Stimulated activated CD8-positive, alpha-beta memory T cell treated with anti-CD3 and anti-CD28 coated beads, Interleukin-7, amount 100 ng/mL, for 48 hours (primary cell): ENCODE data around the gene SNCB.

Source experiments
- DNase-seq, 2 donors: peaks; one replicate each; pipeline ENCODE4 v3.0.0-alpha.2; 2020; ENCODE audit warnings: low read depth in 1 of 2; ENCODE audit errors: extremely low read depth in 1 of 2

Gene SNCB

GRCh38 chr5:176644878-176645670 is 14.7 kb upstream of the SNCB start:
- DNase-seq = no peak

DNA sequence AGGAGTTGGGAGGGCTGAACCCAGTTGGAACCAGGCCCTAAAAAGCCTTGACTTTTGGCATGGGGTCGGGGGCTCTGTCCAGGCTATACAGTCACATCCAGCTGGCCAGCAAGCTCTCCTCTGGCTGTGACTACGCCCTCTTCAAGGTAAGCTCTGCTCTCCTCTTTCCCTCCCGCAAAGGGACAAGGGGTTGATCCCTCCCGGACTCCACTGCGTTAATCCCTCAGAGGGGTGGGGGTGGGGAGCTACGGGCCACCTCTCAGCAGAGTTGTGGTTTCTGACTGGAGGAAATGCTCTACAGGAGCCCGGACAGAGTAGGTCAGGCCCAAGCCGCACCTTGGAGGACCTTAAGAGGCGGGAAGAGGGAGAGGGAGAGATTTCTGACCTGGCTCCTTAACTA is 14.0 kb upstream of the SNCB start:
- DNase-seq = no peak

GRCh38 chr5:176643491-176644219 is 13.3 kb upstream of the SNCB start:
- DNase-seq = no peak

DNA sequence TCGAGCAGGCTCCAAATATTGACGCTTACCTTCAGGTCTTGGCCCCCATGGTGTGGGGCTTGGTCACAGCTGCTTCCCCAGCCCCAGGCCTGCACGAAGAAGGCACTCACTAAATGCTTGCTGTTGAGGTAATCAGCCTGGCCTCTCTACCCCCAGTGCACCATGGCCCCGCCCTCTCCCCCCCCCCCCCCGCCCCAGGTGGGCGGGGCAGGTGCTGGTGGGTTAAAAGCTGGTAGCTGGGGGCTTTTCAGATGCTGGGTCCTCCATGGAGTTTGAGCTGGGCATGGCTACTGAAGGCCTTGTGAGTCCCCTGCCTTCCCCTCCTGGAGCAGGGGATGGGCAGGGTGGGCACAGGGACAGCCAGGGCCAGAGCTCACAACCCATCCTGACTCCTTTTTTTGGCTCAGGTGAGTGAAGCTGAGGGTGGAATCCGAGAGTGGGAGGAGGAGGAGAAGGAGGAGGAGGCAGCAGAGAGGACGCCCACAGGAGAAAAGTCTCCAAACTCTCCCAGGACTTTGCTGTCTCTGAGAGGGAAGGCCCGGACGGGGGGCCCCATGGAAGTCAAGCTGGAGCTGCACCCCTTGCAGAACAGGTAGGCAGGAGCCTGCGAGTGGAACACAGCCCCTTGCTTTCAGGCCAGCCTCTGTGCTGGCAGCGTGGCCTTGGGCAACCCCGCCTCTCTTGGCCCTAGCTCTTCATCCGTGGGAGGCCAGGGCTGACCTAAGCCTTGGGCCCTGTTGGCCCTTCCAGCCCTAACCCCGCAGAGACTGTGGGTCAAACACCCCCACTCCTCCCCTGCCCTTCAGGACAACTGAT is 12.5 kb upstream of the SNCB start:
- no peak for DNase-seq

DNA sequence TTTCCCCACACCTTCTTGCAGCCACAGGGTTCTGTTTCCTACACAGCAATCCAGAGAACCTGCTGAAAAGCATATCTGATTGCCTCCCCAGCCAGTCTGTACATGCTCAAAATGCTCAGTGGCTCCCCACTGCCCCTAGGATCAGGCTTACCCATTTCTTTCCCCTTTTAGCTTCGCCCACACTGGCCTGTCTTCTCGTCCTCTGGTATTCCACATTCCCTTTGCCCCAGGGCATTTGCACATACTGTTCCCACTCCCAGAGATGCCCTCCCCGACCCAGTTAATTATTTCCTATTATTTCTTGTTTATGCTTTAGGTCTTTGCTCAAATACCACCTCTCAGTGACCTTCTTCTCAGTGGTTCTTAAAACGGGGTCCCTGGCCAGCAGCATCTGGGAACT is 10.3 kb upstream of the SNCB start:
- no peak for DNase-seq

DNA sequence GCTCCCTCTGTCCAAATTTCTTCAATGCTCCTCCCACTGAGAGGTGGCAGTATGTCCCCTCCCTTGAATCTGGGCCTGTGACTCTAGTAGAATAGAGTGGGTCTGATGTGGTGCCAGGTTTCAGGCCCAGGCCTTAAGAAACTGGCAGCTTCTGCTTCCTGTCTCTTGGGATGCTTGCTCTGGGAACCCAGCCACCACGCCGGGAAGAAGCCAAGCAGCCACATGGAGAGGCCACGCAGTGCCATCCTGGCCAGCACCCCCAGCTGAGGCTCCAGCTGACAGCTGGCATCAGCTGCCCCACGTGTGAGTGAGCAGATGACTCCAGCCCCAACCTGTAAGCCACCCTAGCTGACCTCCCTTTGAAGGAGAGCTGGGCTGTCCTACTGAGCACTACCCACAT is 9.6 kb upstream of the SNCB start:
- DNase-seq = no peak

- DNase-seq = no peak
Measured at GRCh38 chr5:176639208-176639607, 8.9 kb upstream of the SNCB start.

DNA sequence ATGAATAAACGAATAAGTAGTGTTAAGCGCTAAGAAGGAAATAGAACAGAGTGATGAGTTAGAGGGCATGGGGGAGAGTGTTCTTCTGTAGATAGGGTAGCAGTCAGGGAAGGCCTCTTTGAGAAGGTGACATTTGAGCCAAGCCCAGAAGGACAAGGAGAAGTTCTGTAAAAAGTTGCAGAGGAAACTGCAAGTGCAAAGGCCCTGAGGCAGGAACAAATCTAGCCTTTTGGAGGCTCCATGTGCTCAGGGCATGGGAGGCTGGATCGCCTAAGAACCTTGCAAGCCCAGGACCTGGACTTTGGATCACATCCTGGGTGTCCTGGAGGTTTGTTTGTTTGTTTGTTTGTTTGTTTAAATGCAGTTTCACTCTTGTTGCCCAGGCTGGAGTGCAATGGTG is 8.1 kb upstream of the SNCB start:
- no peak for DNase-seq

DNA sequence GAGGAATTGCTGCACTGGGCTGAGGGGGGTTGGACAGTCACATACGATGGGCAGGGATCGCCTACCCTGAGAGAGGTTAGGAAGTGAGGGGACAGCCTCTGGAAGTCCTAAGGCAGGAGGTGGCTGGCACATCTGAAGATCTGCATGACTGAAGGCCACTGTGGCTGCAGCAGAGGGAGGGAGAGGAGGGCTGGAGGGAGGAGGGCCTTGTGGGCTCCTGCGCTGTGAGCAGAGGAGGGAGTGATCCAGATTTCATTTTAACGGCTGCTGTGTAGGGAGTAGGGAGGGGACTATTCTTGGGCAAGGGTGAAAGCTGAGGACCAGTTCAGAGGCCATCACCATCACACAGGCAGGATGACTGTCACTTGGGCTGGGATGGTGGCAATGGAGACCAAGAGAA is 7.2 kb upstream of the SNCB start:
- no peak for DNase-seq

GRCh38 chr5:176636426-176636825 is 6.1 kb upstream of the SNCB start:
- no peak for DNase-seq

GRCh38 chr5:176633598-176633997 is 3.3 kb upstream of the SNCB start:
- DNase-seq = no peak

GRCh38 chr5:176632745-176633144 is 2.4 kb upstream of the SNCB start:
- DNase-seq = no peak

DNA sequence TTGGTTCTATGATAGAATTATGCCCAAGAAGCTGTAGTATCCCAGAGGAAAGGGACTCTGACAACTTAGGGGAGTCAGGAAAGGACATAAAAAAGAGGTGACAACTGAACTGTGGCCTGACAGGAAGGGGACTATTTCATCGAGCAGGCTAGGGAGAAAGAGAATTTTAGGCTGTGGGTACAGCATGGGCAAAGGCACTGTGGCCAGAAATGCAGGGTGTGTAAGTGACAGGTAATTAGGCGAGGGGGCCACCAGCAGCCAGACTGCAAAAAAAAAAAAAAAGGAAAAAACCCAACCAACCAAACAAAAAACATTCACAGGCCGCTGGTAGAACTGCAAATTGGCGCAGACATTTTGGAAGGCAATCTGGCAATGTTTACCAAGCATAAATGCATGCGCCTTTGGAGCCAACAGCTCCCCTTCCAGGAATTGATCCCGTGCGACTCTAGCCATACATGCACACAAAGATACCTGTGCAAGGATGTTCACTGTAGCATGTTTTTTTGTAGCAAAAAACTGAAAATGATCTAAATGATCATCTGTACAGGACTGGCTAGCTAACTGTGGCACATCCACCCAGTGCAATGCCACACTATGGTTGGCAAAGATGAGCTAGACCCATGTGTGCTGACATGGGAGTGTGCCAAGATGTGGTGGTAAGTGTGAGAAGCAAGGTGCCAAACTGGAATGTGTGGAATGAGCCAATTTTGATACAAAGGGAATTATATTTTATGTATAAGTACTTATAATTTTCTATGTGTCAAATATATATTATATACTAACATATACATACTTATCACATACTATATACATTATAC is 1.3 kb upstream of the SNCB start:
- DNase-seq = no peak

DNA sequence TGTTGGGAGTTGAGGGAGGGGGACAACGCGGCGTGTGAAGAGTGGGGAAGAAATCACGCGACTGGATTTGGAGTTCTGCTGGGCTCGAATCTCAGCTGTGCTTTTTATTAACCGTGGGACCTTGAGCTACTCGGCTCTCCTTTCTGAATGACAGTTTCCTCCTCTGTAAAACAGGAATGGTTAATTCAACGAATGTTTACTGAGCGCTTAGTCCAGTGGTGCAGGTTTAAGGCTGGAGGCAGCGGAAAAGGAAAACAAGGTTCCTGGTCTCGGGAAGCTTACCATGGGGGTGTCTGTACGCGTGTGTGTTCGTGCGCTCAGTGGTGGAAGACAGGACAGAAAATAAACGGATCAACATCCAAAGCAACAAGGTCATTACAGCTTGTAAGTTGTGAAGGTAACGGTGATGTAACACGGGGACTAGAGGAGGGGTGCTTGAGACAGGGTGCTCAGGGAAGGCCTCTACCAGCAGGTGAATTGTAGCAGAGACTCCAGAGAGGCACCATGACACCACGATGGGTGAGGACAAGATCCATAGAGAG is 418 bp upstream of the SNCB start:
- DNase-seq = no peak

- no peak for DNase-seq
Measured at GRCh38 chr5:176629317-176629852, 949 bp downstream of the SNCB start.

- DNase-seq = no peak
Measured at GRCh38 chr5:176628406-176629228, 1.7 kb downstream of the SNCB start.

- no peak for DNase-seq
Measured at GRCh38 chr5:176627582-176627981, 2.8 kb downstream of the SNCB start.

DNA sequence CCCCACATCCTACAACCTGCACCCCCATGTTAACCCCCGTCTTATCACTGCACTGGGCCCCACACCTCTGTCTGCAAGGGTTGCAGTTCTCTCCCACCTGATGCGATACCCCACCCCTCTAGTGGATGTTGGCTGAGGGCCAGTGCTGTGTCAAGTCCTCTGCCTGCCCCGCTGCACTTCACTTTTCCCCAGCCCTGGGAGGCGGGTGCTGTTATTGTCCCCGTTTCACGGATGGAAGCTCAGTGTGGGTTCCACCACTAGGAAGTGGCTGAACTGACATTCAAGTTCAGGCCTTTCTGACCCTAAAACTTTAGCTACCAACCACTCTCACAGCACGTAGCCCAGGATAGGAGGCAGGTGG is 3.5 kb downstream of the SNCB start:
- DNase-seq = no peak
